H1 (cell line): ENCODE measurements around the gene ISL2. TPM values are rescaled to one million over a fixed set of nuclear protein-coding genes. Genes with fewer than 3 reads are reported as not detected.

Source experiments
- CTCF ChIA-PET: fragments of 300-600 bp; sonication (Branson Sonifier 250); formaldehyde crosslinking; loops from one replicate; lab custom pipeline; 2021; ENCODE audit not compliant: partially characterized antibody; lab: Charles Lee
- POLR2A ChIA-PET: fragments of 300-600 bp; sonication (Branson Sonifier 250); formaldehyde crosslinking; loops from one replicate; lab custom pipeline; 2021; ENCODE audit warnings: inconsistent platforms; ENCODE audit not compliant: partially characterized antibody; lab: Charles Lee
- DNase-seq, 2 experiments: peaks; one replicate each; pipeline versions ENCODE4 v3.0.0 to v3.0.0-alpha.2; 2010 to 2022; ENCODE audit warnings: low spot score in 2 of 2, low read depth in 1 of 2, mixed read lengths in 1 of 2
- FAIRE-seq: peaks from 2 replicates; lab custom pipeline; 2011; peaks lifted over from hg19 to GRCh38; lab: Jason Lieb, UNC
- H2AFZ ChIP-seq: 2 replicates; pipeline ENCODE4 v1.8.1; 2012; ENCODE audit warnings: low read length, inconsistent platforms
- H2AK5ac ChIP-seq: 2 replicates; pipeline ENCODE4 v1.6.1; 2013; ENCODE audit warnings: low read depth, low read length
- H2BK120ac ChIP-seq: replicated peaks from 2 replicates; pipeline ENCODE3; 2013; ENCODE audit warnings: low read depth, low read length, inconsistent platforms
- H2BK12ac ChIP-seq: 2 replicates; pipeline ENCODE4 v1.6.1; 2013; ENCODE audit warnings: low read depth, low read length
- H2BK15ac ChIP-seq: 2 replicates; pipeline ENCODE4 v1.6.1; 2013; ENCODE audit warnings: low read length
- H2BK20ac ChIP-seq: 2 replicates; pipeline ENCODE4 v1.6.1; 2013; ENCODE audit warnings: low read length
- H2BK5ac ChIP-seq: 2 replicates; pipeline ENCODE4 v1.6.1; 2013; ENCODE audit warnings: low read depth, low read length
- H3K14ac ChIP-seq: 2 replicates; pipeline ENCODE4 v1.6.1; 2013; ENCODE audit warnings: inconsistent platforms; ENCODE audit not compliant: insufficient read length
- H3K18ac ChIP-seq: 2 replicates; pipeline ENCODE4 v1.6.1; 2013; ENCODE audit warnings: low read length; ENCODE audit errors: extremely low read depth
- H3K23ac ChIP-seq: 2 replicates; pipeline ENCODE4 v1.6.1; 2013; ENCODE audit warnings: inconsistent platforms; ENCODE audit not compliant: insufficient read length
- H3K23me2 ChIP-seq: 2 replicates; pipeline ENCODE4 v1.6.1; 2013; ENCODE audit warnings: low read depth, low read length
- H3K27ac ChIP-seq: 2 replicates; pipeline ENCODE4 v1.6.1; 2011; ENCODE audit warnings: low read depth, low read length, inconsistent platforms
- H3K27me3 ChIP-seq, 4 experiments: replicated peaks in 1 of 4; 1 replicate in 1 of 4; 2 replicates in 3 of 4; pipeline versions ENCODE4 v1.6.1 to v1.8.1; 2011 to 2013; ENCODE audit warnings: low read length in 3 of 4, mild to moderate bottlenecking in 3 of 4, inconsistent platforms in 2 of 4, mixed read lengths in 2 of 4, moderate library complexity in 1 of 4; ENCODE audit not compliant: control insufficient read depth in 3 of 4, insufficient read depth in 3 of 4; ENCODE audit errors: extremely low read depth in 1 of 4
- H3K36me3 ChIP-seq, 4 experiments: 2 replicates each; pipeline versions ENCODE4 v1.6.1 to v1.8.1; 2011 to 2013; ENCODE audit warnings: mild to moderate bottlenecking in 4 of 4, low read length in 3 of 4, moderate library complexity in 2 of 4, control low read depth in 1 of 4, inconsistent platforms in 1 of 4; ENCODE audit not compliant: insufficient read depth in 4 of 4, control insufficient read depth in 2 of 4
- H3K4ac ChIP-seq: replicated peaks from 2 replicates; pipeline ENCODE3; 2013; ENCODE audit warnings: low read length, low read depth, mixed read lengths, inconsistent platforms; ENCODE audit not compliant: insufficient read length
- H3K4me1 ChIP-seq, 4 experiments: replicated peaks in 1 of 4; 1 replicate in 1 of 4; 2 replicates in 3 of 4; pipeline versions ENCODE4 v1.6.1 to v1.8.1; 2011 to 2013; ENCODE audit warnings: low read length in 3 of 4, inconsistent platforms in 2 of 4, mixed read lengths in 1 of 4; ENCODE audit not compliant: insufficient read depth in 4 of 4, control insufficient read depth in 3 of 4
- H3K4me2 ChIP-seq, 2 experiments: 2 replicates each; pipeline versions ENCODE4 v1.6.1 to v1.8.1; 2011 to 2013; ENCODE audit warnings: low read depth in 2 of 2, low read length in 2 of 2, control low read depth in 1 of 2, inconsistent platforms in 1 of 2, mild to moderate bottlenecking in 1 of 2; ENCODE audit not compliant: insufficient read depth in 1 of 2
- H3K4me3 ChIP-seq, 4 experiments: fragments of 200-600, 300-600 bp in 1 of 4; sonication (generic), shearing (Covaris generic), sonication (Bioruptor Twin) in 1 of 4; 2 replicates each; pipeline versions ENCODE4 v1.5.1 to v1.8.1; 2011 to 2016; ENCODE audit warnings: low read length in 4 of 4, low read depth in 3 of 4, control low read depth in 2 of 4, inconsistent platforms in 2 of 4, mild to moderate bottlenecking in 2 of 4, mixed read lengths in 1 of 4, moderate library complexity in 1 of 4; ENCODE audit not compliant: insufficient read depth in 2 of 4; ENCODE audit errors: extremely low read depth in 1 of 4
- H3K56ac ChIP-seq: replicated peaks from 2 replicates; pipeline ENCODE3; 2013; ENCODE audit warnings: low read depth, mild to moderate bottlenecking, mixed read lengths, low read length, inconsistent platforms; ENCODE audit not compliant: insufficient read length
- H3K79me1 ChIP-seq: 2 replicates; pipeline ENCODE4 v1.6.1; 2013; ENCODE audit warnings: low read depth, low read length, control low read depth
- H3K79me2 ChIP-seq, 2 experiments: 2 replicates each; pipeline versions ENCODE4 v1.6.1 to v1.8.1; 2012 to 2013; ENCODE audit warnings: low read length in 2 of 2, mild to moderate bottlenecking in 2 of 2, inconsistent platforms in 1 of 2; ENCODE audit not compliant: insufficient read depth in 2 of 2, control insufficient read depth in 1 of 2
- H3K9ac ChIP-seq, 4 experiments: replicated peaks in 1 of 4; 1 replicate in 1 of 4; 2 replicates in 3 of 4; pipeline versions ENCODE4 v1.6.1 to v1.8.1; 2011 to 2013; ENCODE audit warnings: low read depth in 3 of 4, low read length in 3 of 4, control low read depth in 2 of 4, mild to moderate bottlenecking in 2 of 4, moderate library complexity in 2 of 4, inconsistent platforms in 1 of 4; ENCODE audit errors: extremely low read depth in 1 of 4
- H3K9me3 ChIP-seq, 2 experiments: 2 replicates each; pipeline versions ENCODE4 v1.6.1 to v1.8.1; 2012 to 2013; ENCODE audit warnings: mild to moderate bottlenecking in 2 of 2, moderate library complexity in 2 of 2, control low read depth in 1 of 2, inconsistent platforms in 1 of 2, low read depth in 1 of 2, low read length in 1 of 2, mixed read lengths in 1 of 2; ENCODE audit not compliant: insufficient read depth in 2 of 2
- H4K20me1 ChIP-seq, 2 experiments: replicated peaks in 1 of 2; 2 replicates each; pipeline versions ENCODE3 to v1.8.1; 2011 to 2013; ENCODE audit warnings: inconsistent platforms in 2 of 2, low read length in 2 of 2, mild to moderate bottlenecking in 1 of 2; ENCODE audit not compliant: insufficient read depth in 2 of 2, control insufficient read depth in 1 of 2
- H4K5ac ChIP-seq: 2 replicates; pipeline ENCODE4 v1.6.1; 2013; ENCODE audit warnings: low read length, low read depth, mixed read lengths, inconsistent platforms; ENCODE audit not compliant: insufficient read length
- H4K8ac ChIP-seq: 2 replicates; pipeline ENCODE4 v1.8.0; 2013; ENCODE audit warnings: mild to moderate bottlenecking, moderate library complexity, low read length, inconsistent platforms; ENCODE audit not compliant: insufficient read depth; ENCODE audit errors: extremely low read depth
- H4K91ac ChIP-seq: replicated peaks from 2 replicates; pipeline ENCODE3; 2013; ENCODE audit warnings: low read length, mixed read lengths, inconsistent platforms; ENCODE audit not compliant: insufficient read length
- CEBPB ChIP-seq: IDR thresholded peaks from 2 replicates; pipeline ENCODE4 v1.6.1; 2012; ENCODE audit warnings: low read depth, low read length
- CTBP2 ChIP-seq: IDR thresholded peaks from 2 replicates; pipeline ENCODE4 v1.7.0; 2011; ENCODE audit warnings: borderline replicate concordance, mild to moderate bottlenecking, moderate library complexity, mixed read lengths, low read length; ENCODE audit not compliant: insufficient read depth, insufficient read length
- E2F6 ChIP-seq: IDR thresholded peaks from 2 replicates; pipeline ENCODE4 v1.6.1; 2012; ENCODE audit warnings: inconsistent platforms
- FOSL1 ChIP-seq: IDR thresholded peaks from 2 replicates; pipeline ENCODE4 v1.6.1; 2011; ENCODE audit warnings: mild to moderate bottlenecking, low read depth, low read length, moderate library complexity; ENCODE audit not compliant: insufficient read depth
- SP4 ChIP-seq: IDR thresholded peaks from 2 replicates; pipeline ENCODE4 v1.6.1; 2012; ENCODE audit warnings: low read length, inconsistent platforms
- SUZ12 ChIP-seq: fragments of 200-600 bp; sonication (generic); IDR thresholded peaks from 2 replicates; pipeline ENCODE4 v1.6.1; 2012; ENCODE audit warnings: mild to moderate bottlenecking, inconsistent platforms, low read length, moderate library complexity, mixed read lengths
- TAF1 ChIP-seq: IDR thresholded peaks from 2 replicates; pipeline ENCODE4 v1.6.1; 2011; ENCODE audit warnings: mild to moderate bottlenecking, low read depth, low read length
- TEAD4 ChIP-seq: IDR thresholded peaks from 2 replicates; pipeline ENCODE4 v1.6.1; 2012; ENCODE audit warnings: low read depth, low read length, inconsistent platforms, mixed read lengths
- WGBS, 2 experiments: shearing (Covaris generic) in 1 of 2; methylation state at CpG; one replicate each; pipeline versions ENCODE4 v1.1.6 to v1.1.7; 2013 to 2015; ENCODE audit warnings: low lambda C conversion rate in 2 of 2, mixed read lengths in 2 of 2, inconsistent platforms in 1 of 2, low coverage in 1 of 2, missing lambda C conversion rate in 1 of 2; ENCODE audit not compliant: insufficient replicate concordance in 2 of 2, insufficient coverage in 1 of 2, insufficient read length in 1 of 2; ENCODE audit errors: extremely low coverage in 1 of 2, missing lambda C conversion rate in 1 of 2; 5-methylcytosine and 5-hydroxymethylcytosine counted together
- polyA plus RNA-seq, 7 experiments: library from polyadenylated mRNA; depleted of rRNA in 3 of 7; stranded (reverse) in 5 of 7; unstranded in 2 of 7; fragments of >200 nt in 5 of 7; fragments of 200-250 nt in 2 of 7; gene quantifications; 1 replicate in 5 of 7; 2 replicates in 1 of 7; 4 replicates in 1 of 7; pipeline versions ENCODE4 v1.2.1 to v1.2.3, GENCODE V29; 2011 to 2013; ENCODE audit warnings: missing spikeins in 2 of 7, mixed read lengths in 2 of 7
- total RNA-seq: library from RNA; stranded (reverse); fragmentation: NEBNext Ultra II Directional; extraction: Animal tissue kit (Norgen Biotek cat#: 25700); gene quantifications from 2 replicates; pipeline ENCODE4 v1.2.1, GENCODE V29; 2021

Gene ISL2
- total and polyA plus RNA-seq, 2 of the 8 experiments (the other 6 are each of a cell fraction or from before 2014, with no cell fraction given) = 0.32 to 0.99 TPM

DNA sequence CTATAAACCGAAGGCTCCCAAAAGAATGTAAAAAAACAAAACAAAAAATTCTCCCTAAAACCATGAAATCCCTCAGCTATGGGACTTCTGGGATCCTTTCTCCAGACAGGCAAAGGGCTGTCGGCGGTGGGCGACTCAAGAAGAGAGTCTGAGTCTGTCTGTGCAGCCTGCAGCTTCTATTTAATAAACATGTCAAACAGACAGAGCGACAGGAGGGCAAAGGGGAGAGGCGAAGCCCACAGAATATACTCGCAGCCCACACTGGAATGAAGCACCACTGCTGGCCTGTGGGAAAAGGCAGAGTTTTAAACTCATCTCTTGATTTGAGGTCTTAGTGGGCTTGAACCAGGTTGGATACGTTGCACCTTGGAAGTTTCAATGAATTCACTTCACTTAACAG, 40.2 kb downstream of the ISL2 start:
- WGBS, 2 experiments = 88% methylated on average over 8 of the region's 8 CpGs; no CpG with 5 or more reads in 1 of the 2 experiments
- H3K27ac ChIP-seq = no peak overlapping the region

More for the DNA sequence above, 40.2 kb downstream of the ISL2 start:
- Histone ChIP-seq H4K20me1 (no peaks in the 10 kb centered on the region), H3K18ac (no peak overlapping the region), H3K56ac (no peak overlapping the region), H4K91ac (no peak overlapping the region), H3K9me3 (no peaks in the 10 kb centered on the region; a peak in 1 of 4 replicates), H4K8ac (no peak overlapping the region), H3K4ac (no peak overlapping the region), H3K23ac (no peak overlapping the region), H3K23me2 (no peaks in the 10 kb centered on the region), H3K36me3 (no peaks in the 10 kb centered on the region), H2BK12ac (no peak overlapping the region), H3K4me1 (no peaks in the 10 kb centered on the region), H2BK120ac (no peak overlapping the region), H3K79me2 (no peaks in the 10 kb centered on the region), H3K4me3 (no peak overlapping the region), H2AK5ac (no peak overlapping the region), H3K27me3 (no peaks in the 10 kb centered on the region), H2AFZ (no peak overlapping the region), H3K9ac (no peak overlapping the region), H2BK20ac (no peak overlapping the region), H2BK15ac (no peak overlapping the region), H2BK5ac (no peak overlapping the region), H3K14ac (no peak overlapping the region), H3K4me2 (no peak overlapping the region), H4K5ac (no peak overlapping the region), H3K79me1 (no peaks in the 10 kb centered on the region)
- ChIA-PET CTCF (no interaction called here), POLR2A (no interaction called here)
- no peak for DNase-seq
- TF ChIP-seq SUZ12 = no peak
- TF ChIP-seq TEAD4 = no peak
- no peak for TF ChIP-seq TAF1
- no peak for TF ChIP-seq E2F6
- no peak for TF ChIP-seq FOSL1
- no peak for TF ChIP-seq CTBP2
- no peak for TF ChIP-seq SP4
- no peak for TF ChIP-seq CEBPB
- no peak for FAIRE-seq
